Measurements from ENCODE around the gene WNT9A. TPM values are rescaled to one million over a fixed set of nuclear protein-coding genes. Genes with fewer than 3 reads are reported as not detected.
"Not testable (repeated sequence)": the region's sequence is repeated elsewhere in the genome, so short reads cannot be mapped to it uniquely, and the experiment has no call there.

WNT9A gene
- total and polyA plus RNA-seq, 4 donors = 1.9 to 6.4 (median 5.2) TPM

GRCh38 chr1:227877810-227878209 is 69.9 kb downstream of the WNT9A start:
- H3K4me1 ChIP-seq (ENCODE audit: control insufficient read depth, insufficient read depth, low read length); H3K9me3 ChIP-seq (ENCODE audit: control insufficient read depth, insufficient read depth, low read length); H3K36me3 ChIP-seq (ENCODE audit: control insufficient read depth, insufficient read depth, low read length); H3K4me3 ChIP-seq (ENCODE audit: low read depth, low read length); DNase-seq (ENCODE audit: low read depth in 4 of 6, low spot score in 6 of 6); H3K27me3 ChIP-seq (ENCODE audit: control insufficient read depth, insufficient read depth, low read length); H3K27ac ChIP-seq (ENCODE audit: low read depth, low read length): not testable (repeated sequence)
- no CpG with 5 or more reads among the region's 3 CpGs for WGBS (ENCODE audit: insufficient coverage)

GRCh38 chr1:227871892-227872291 is 75.8 kb downstream of the WNT9A start:
- not testable (repeated sequence) for H3K27me3 ChIP-seq (ENCODE audit: control insufficient read depth, insufficient read depth, low read length); H3K36me3 ChIP-seq (ENCODE audit: control insufficient read depth, insufficient read depth, low read length)
- 74% methylated on average over 5 of the region's 5 CpGs for WGBS (ENCODE audit: insufficient coverage)

GRCh38 chr1:227870366-227870765 is 77.4 kb downstream of the WNT9A start:
- no peak overlapping the region for H3K4me3 ChIP-seq (ENCODE audit: low read depth, low read length)
- H3K27me3 ChIP-seq (ENCODE audit: control insufficient read depth, insufficient read depth, low read length) = no peaks in the 10 kb centered on the region
- H3K4me1 ChIP-seq (ENCODE audit: control insufficient read depth, insufficient read depth, low read length) = no peaks in the 10 kb centered on the region
- H3K36me3 ChIP-seq (ENCODE audit: control insufficient read depth, insufficient read depth, low read length) = no peaks in the 10 kb centered on the region
- H3K9me3 ChIP-seq (ENCODE audit: control insufficient read depth, insufficient read depth, low read length) = no peaks in the 10 kb centered on the region
- no CpG with 5 or more reads among the region's 3 CpGs for WGBS (ENCODE audit: insufficient coverage)
- no peak overlapping the region for H3K27ac ChIP-seq (ENCODE audit: low read depth, low read length)
- DNase-seq (ENCODE audit: low read depth in 4 of 6, low spot score in 6 of 6) = no peak

More at GRCh38 chr1:227871892-227872291, 75.8 kb downstream of the WNT9A start:
- not testable (repeated sequence) for H3K9me3 ChIP-seq (ENCODE audit: control insufficient read depth, insufficient read depth, low read length); H3K27ac ChIP-seq (ENCODE audit: low read depth, low read length); DNase-seq (ENCODE audit: low read depth in 4 of 6, low spot score in 6 of 6); H3K4me3 ChIP-seq (ENCODE audit: low read depth, low read length); H3K4me1 ChIP-seq (ENCODE audit: control insufficient read depth, insufficient read depth, low read length)

- H3K36me3 ChIP-seq (ENCODE audit: control insufficient read depth, insufficient read depth, low read length) = no peaks in the 10 kb centered on the region
- H3K27me3 ChIP-seq (ENCODE audit: control insufficient read depth, insufficient read depth, low read length) = no peaks in the 10 kb centered on the region
- 86% methylated on average over 5 of the region's 5 CpGs for WGBS (ENCODE audit: insufficient coverage)
- no peaks in the 10 kb centered on the region for H3K9me3 ChIP-seq (ENCODE audit: control insufficient read depth, insufficient read depth, low read length)
- H3K4me1 ChIP-seq (ENCODE audit: control insufficient read depth, insufficient read depth, low read length) = no peaks in the 10 kb centered on the region
- DNase-seq (ENCODE audit: low read depth in 4 of 6, low spot score in 6 of 6) = no peak
- no peak overlapping the region for H3K4me3 ChIP-seq (ENCODE audit: low read depth, low read length)
- H3K27ac ChIP-seq (ENCODE audit: low read depth, low read length) = no peak overlapping the region
These were observed 77.9 kb downstream of the WNT9A start for GRCh38 chr1:227869851-227870305.

GRCh38 chr1:227869279-227869842 is 78.4 kb downstream of the WNT9A start:
- DNase-seq (ENCODE audit: low read depth in 4 of 6, low spot score in 6 of 6) = no peak
- Histone ChIP-seq H3K27ac (ENCODE audit: low read depth, low read length) (no peak overlapping the region), H3K27me3 (ENCODE audit: control insufficient read depth, insufficient read depth, low read length) (no peaks in the 10 kb centered on the region), H3K9me3 (ENCODE audit: control insufficient read depth, insufficient read depth, low read length) (no peaks in the 10 kb centered on the region), H3K4me1 (ENCODE audit: control insufficient read depth, insufficient read depth, low read length) (no peaks in the 10 kb centered on the region), H3K4me3 (ENCODE audit: low read depth, low read length) (no peak overlapping the region), H3K36me3 (ENCODE audit: control insufficient read depth, insufficient read depth, low read length) (no peaks in the 10 kb centered on the region)
- 87% methylated on average over 3 of the region's 5 CpGs for WGBS (ENCODE audit: insufficient coverage)

Small RNA genes within 50 kb of the gene (small RNA-seq; reads per million reads assigned to genes)
- not detected for gene MIR5008 (ENCODE audit: low replicate concordance)
- not detected for gene SEPT14P17 (ENCODE audit: low replicate concordance)

Other genes with a start within 250 kb of the WNT9A start
- 10 to 100 TPM in 1 of 2 donors, 1 to 10 TPM in 1; 9.7 to 20.4 TPM for gene JMJD4, start 212.6 kb downstream of the WNT9A start, total RNA-seq
- gene JMJD4, start 212.6 kb downstream of the WNT9A start, polyA plus RNA-seq (ENCODE audit: insufficient read length in 2 of 2) = 10 to 100 TPM; 16.2 to 16.7 TPM
- gene SNAP47, start 212.5 kb downstream of the WNT9A start, total RNA-seq = 10 to 100 TPM; 53.8 to 66.4 TPM
- gene SNAP47, start 212.5 kb downstream of the WNT9A start, polyA plus RNA-seq (ENCODE audit: insufficient read length in 2 of 2) = 10 to 100 TPM; 56.7 to 60.0 TPM
- gene PRSS38, start 132.3 kb downstream of the WNT9A start, total RNA-seq = not detected
- gene PRSS38, start 132.3 kb downstream of the WNT9A start, polyA plus RNA-seq (ENCODE audit: insufficient read length in 2 of 2) = not detected
- under 1 TPM in 1 of 2 donors, not detected in 1; 0.06 TPM for gene WNT3A, start 59.1 kb upstream of the WNT9A start, total RNA-seq
- gene WNT3A, start 59.1 kb upstream of the WNT9A start, polyA plus RNA-seq (ENCODE audit: insufficient read length in 2 of 2) = not detected
- gene ARF1, start 134.8 kb upstream of the WNT9A start, total RNA-seq = 100 to 1,000 TPM; 119 to 150 TPM
- gene ARF1, start 134.8 kb upstream of the WNT9A start, polyA plus RNA-seq (ENCODE audit: insufficient read length in 2 of 2) = 100 to 1,000 TPM; 338 to 377 TPM
- 10 to 100 TPM in 1 of 2 donors, 1 to 10 TPM in 1; 3.8 to 19.5 TPM for gene C1orf35, start 155.4 kb upstream of the WNT9A start, total RNA-seq
- 10 to 100 TPM; 20.7 to 29.4 TPM for gene C1orf35, start 155.4 kb upstream of the WNT9A start, polyA plus RNA-seq (ENCODE audit: insufficient read length in 2 of 2)
- 10 to 100 TPM; 37.2 to 90.4 TPM for gene MRPL55, start 161.4 kb upstream of the WNT9A start, total RNA-seq
- gene MRPL55, start 161.4 kb upstream of the WNT9A start, polyA plus RNA-seq (ENCODE audit: insufficient read length in 2 of 2) = 10 to 100 TPM; 68.5 to 73.4 TPM
- 100 to 1,000 TPM; 167 to 315 TPM for gene GUK1, start 192.3 kb upstream of the WNT9A start, total RNA-seq
- 100 to 1,000 TPM; 380 to 396 TPM for gene GUK1, start 192.3 kb upstream of the WNT9A start, polyA plus RNA-seq (ENCODE audit: insufficient read length in 2 of 2)
- 10 to 100 TPM; 10.4 to 17.1 TPM for gene GJC2, start 202.0 kb upstream of the WNT9A start, total RNA-seq
- gene GJC2, start 202.0 kb upstream of the WNT9A start, polyA plus RNA-seq (ENCODE audit: insufficient read length in 2 of 2) = 10 to 100 TPM; 19.1 to 20.3 TPM
- gene IBA57, start 217.9 kb upstream of the WNT9A start, total RNA-seq = 1 to 10 TPM; 6.8 to 7.9 TPM
- gene IBA57, start 217.9 kb upstream of the WNT9A start, polyA plus RNA-seq (ENCODE audit: insufficient read length in 2 of 2) = 1 to 10 TPM; 5.8 to 9.9 TPM